ENCODE measurements around the gene ARID1A.

GRCh38 chr1:26701266-26701994 lies 5.6 kb downstream of the ARID1A start:
- TF ChIP-seq CTCF (conservative IDR thresholded peaks at IDR 0.05) (no peak), EZH2 (IDR thresholded peaks at IDR 0.05; ENCODE audit: low read depth) (no peak)

Data from PC-9 (cell line).